Spleen (tissue), 7 donors: ENCODE measurements around the gene AJAP1.

Source experiments
- CTCF ChIP-seq, 11 experiments: fragments of 200-600 bp in 7 of 11; fragments of 450-650 bp in 4 of 11; sonication (generic) in 4 of 11; IDR thresholded peaks in 8 of 11; conservative IDR thresholded peaks in 3 of 11; 1 replicate in 7 of 11; 2 replicates in 4 of 11; pipeline versions ENCODE4 v1.4.0 to v1.8.0; 2016 to 2021; ENCODE audit warnings: antibody characterized with exemption in 11 of 11, inconsistent platforms in 4 of 11, mild to moderate bottlenecking in 1 of 11
- POLR2A ChIP-seq, 3 donors: fragments of 450-650 bp; IDR thresholded peaks; one replicate each; pipeline ENCODE4 v1.5.1; 2017; ENCODE audit warnings: antibody characterized with exemption in 3 of 3, mild to moderate bottlenecking in 1 of 3
- POLR2AphosphoS5 ChIP-seq, 3 donors: sonication (generic); formaldehyde crosslinking; IDR thresholded peaks; one replicate each; pipeline ENCODE4 v1.5.1; 2017; ENCODE audit warnings: antibody characterized with exemption in 3 of 3
- donor health status: DM: no; HTN: no; CAD: no; lungs with moderate emphysema.
- donor health status: DM: no; HTN: no; CAD: no.
- donor health status: DM: no; HTN: no; CAD: no.

GRCh38 chr1:4724001-4724400 lies 69.6 kb downstream of the AJAP1 start:
- TF ChIP-seq POLR2A (IDR thresholded peaks at IDR 0.05) (no peak), POLR2AphosphoS5 (IDR thresholded peaks at IDR 0.05) (no peak), CTCF (IDR thresholded peaks at IDR 0.05 in 8 of 11, conservative IDR thresholded peaks at IDR 0.05 in 3 of 11) (no peak)
